GM19324 (cell line): ENCODE data around the gene JAKMIP3.

Experiments
- ATAC-seq: cut with Tn5 transposase; IDR thresholded peaks from one replicate; pipeline ENCODE4 v1.9.1; 2021; ENCODE audit warnings: mild to moderate bottlenecking, moderate library complexity; ENCODE audit not compliant: unreplicated experiment, low FRiP score

Gene JAKMIP3

DNA sequence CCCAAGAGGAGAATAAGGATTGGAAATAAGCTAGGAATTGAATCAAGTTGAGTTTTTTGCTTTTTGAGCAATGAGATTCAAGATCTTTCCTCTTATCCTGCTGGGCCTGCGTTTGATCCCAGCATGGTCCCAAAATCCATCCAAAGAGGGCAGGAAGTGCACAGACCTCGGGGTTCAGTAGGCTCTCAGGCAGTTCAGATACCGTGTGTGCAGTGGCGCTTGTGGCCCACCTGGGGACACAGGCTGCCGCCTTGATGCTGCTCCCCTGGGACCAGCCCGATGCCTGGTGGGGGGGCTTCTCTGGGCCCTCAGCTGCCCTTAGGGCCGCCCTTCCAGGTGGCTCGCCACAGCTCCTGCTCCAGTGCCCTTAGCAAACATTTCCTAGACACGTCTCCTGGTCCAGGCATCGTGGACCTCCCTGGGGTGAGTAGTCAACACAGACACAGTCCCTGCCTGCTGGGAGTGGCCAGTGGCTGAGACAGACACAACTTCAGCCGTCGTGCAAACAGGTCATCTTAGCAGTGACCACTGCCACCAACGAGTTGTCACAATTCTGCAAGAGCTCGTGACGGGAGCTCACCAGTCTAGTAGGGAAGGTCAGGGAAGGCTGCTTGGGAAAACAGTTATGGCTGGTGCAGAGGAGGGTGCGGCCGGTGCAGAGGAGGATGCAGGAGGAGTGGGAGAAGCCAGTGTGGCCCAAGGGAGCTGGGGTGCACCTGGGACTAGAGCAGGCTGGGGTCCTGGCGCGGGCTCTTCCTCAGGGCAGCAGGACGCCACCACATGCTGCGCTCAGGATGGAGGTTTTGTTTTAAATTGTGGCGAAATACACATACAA lies 21.7 kb upstream of the JAKMIP3 start:
- ATAC-seq, result no peak

DNA sequence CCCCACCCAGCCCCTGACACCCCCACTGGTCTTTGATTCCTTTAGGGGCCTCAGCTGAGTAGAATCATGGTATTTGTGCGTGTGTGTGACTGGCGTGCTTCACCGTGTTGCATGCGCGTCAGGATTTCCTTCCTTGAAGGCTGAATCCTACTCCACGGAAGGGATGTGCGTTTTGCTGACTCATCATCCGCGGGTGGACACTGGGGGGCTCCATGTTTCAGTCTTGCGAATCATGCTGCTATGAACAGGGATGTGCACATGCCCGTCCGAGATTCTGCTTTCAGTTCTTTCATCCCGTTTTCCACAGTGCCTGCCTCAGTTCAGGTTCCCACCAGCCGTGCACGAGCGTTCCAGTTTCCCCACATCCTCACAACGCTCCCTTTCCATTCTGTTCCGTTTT lies 20.9 kb upstream of the JAKMIP3 start:
- no peak for ATAC-seq

GRCh38 chr10:132045324-132045723 lies 20.4 kb upstream of the JAKMIP3 start:
- ATAC-seq, result no peak

DNA sequence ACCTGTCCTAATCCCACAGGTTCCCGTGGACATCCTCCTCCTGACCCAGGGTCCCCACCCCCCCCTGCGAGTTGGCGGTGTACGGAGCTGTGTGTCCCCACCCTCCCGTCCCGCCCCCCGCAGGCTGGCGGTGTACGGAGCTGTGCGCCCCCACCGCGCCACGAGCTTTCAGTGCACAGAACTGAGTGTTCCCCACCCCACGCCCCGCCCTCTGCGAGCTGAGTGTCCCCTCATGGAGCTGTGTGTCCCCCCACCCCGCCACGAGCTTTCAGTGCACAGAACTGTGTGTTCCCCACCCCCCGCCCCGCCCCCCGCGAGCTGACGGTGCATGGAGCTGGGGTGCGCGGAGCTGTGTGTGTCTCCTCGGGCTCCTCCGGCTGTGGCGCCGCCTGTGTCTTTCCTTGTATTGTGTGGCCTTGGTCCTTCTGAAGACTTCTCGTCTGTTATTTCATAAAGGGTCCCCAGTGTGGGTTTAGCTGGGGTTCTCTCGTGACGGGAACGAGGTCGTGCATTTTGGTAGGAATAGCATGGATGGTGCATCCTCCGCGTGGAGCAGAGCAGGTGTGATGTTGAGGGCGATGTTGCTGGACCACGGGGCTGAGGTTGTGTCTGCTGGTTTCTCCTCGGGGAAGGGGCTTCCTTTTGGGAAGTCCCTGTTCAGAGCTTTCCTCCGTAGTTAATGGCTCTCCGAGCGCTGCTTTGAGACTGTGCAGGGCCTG lies 18.0 kb upstream of the JAKMIP3 start:
- ATAC-seq, result no peak

- ATAC-seq, result no peak
Observed at GRCh38 chr10:132048294-132048667, 17.5 kb upstream of the JAKMIP3 start.

- no peak for ATAC-seq
Observed at GRCh38 chr10:132050191-132050590, 15.6 kb upstream of the JAKMIP3 start.

- ATAC-seq, result no peak
Observed at GRCh38 chr10:132052124-132052523, 13.6 kb upstream of the JAKMIP3 start.

DNA sequence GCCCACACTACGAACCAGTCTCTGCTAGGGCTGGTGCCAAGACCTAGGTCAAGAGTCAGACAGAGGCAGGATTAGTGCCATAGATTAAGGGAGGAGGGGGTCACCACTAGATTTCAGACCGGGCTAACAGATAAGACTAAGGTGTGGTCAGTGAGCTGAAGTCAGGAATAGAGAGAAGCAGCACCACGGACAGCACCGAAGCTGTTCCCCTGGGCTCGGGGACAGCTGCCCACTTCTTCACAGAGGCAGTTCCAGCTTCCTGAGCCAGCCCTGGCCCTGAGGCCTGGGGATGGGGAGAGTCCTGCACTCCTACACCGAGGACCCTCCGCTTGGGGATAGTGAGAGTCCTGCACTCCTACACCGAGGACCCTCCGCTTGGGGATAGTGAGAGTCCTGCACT lies 11.2 kb upstream of the JAKMIP3 start:
- no peak for ATAC-seq

GRCh38 chr10:132055616-132056015 lies 10.1 kb upstream of the JAKMIP3 start:
- no peak for ATAC-seq

DNA sequence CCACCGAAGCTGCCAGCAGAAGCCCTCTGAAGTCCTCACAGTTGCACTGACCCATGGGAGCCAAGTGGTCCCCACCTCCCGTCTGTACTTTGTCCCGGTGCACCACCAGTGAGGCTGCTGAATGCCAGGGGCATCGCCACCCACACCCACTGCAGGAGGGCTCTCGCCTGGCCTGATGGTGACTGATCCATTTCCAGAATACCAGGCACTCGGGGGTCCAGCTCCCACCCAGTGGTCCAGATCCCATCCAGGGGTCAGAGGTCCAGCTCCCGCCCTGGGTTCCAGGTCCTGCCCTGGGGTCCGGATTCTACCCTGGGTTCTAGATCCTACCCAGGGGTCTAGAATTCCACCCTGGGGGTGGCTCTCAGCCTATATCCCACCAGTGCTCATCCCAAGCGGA lies 9.1 kb upstream of the JAKMIP3 start:
- no peak for ATAC-seq

GRCh38 chr10:132057191-132057681 lies 8.5 kb upstream of the JAKMIP3 start:
- ATAC-seq, result no peak

GRCh38 chr10:132058111-132058745 lies 7.5 kb upstream of the JAKMIP3 start:
- ATAC-seq, result no peak

GRCh38 chr10:132058793-132059759 lies 6.7 kb upstream of the JAKMIP3 start:
- no peak for ATAC-seq

- no peak for ATAC-seq
Observed at GRCh38 chr10:132059760-132060508, 5.8 kb upstream of the JAKMIP3 start.

DNA sequence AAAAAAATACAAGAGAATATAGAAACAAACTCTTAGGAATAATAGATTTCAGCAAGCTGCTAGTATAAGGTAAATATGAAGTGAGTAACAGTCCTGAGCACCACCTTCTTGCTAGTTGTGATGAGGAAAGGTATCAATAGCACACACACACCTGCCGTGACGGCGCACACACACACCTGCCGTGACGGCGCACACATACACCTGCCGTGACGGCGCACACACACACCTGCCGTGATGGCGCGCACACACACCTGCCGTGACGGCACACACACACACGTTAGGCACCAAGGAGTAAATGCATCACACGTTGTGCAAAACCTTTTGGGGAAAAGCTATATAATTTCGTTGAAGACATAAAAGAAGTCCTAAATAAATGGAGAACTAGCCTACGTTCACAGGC lies 4.7 kb upstream of the JAKMIP3 start:
- ATAC-seq, result no peak

- no peak for ATAC-seq
Observed at GRCh38 chr10:132061465-132061864, 4.3 kb upstream of the JAKMIP3 start.

DNA sequence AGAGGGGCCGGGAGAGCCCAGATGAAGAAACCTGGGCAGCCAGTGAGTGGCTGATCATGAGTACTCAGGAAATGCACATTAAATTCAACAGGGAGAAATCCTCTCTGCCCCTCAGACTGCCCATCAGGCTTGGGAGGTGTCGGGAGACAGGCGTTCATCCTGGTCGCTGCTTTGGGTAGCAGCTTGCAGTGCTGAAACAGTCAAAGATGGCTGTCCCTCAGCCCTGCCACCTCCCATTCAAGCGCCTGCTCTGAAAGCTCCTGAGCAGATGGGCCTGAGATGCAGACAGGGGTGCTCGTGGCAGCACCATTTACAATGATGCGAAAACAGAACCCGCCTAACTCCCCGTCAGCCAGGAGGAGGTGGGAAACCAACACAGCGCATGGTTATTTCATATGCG lies 3.6 kb upstream of the JAKMIP3 start:
- no peak for ATAC-seq

DNA sequence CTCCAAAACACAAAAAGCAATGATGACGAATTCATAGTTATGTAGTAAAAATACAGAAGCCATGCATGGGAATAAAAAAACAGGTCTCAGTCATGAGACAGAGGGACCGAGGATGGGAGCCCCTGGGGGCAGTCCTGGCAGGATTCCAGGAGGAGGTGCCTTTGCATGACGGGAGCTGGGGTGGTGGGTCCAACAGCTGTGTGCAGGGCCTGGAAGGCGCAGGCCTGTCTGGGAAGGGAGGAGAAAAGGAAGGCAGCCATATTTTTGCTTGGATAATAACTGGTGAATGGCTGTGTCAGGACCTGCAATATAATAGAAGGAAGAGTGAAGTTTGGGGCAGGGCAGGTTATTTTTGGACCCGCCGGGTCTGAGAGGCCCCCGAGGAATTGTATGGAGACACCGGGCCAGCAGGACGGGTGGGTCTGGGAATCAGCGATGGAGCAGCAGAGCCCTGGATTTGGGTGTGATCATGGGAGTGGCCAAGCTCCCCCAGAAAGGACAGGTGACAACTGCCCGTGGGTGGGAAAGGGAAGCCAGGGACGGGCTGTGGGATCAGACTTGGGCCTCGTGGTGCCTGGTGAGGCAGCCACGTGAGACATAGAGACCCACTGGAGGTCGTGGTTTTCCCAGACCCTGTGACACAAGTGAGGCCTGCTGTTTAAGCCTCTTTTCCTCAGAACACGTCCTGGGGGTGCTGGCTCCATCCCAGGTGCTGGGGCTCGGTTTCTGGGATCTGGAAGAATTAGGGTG lies 2.9 kb upstream of the JAKMIP3 start:
- no peak for ATAC-seq

- ATAC-seq, result no peak
Observed at GRCh38 chr10:132063432-132063831, 2.3 kb upstream of the JAKMIP3 start.
